NCI-H2196 treated with DMSO at 0.1 percent for 48 hours (cell line): ENCODE results near the gene RNF40.
A peak's percentile ranks its signal among the peaks of the same experiment; 100 is the strongest.
"Not testable (repeated sequence)": the region's sequence is repeated elsewhere in the genome, so short reads cannot be mapped to it uniquely, and the experiment has no call there.

ENCODE experiments used
- DNase-seq: peaks from one replicate; lab custom pipeline; 2025; ENCODE audit not compliant: unreplicated experiment; lab: John Stamatoyannopoulos, UW

Gene RNF40

DNA sequence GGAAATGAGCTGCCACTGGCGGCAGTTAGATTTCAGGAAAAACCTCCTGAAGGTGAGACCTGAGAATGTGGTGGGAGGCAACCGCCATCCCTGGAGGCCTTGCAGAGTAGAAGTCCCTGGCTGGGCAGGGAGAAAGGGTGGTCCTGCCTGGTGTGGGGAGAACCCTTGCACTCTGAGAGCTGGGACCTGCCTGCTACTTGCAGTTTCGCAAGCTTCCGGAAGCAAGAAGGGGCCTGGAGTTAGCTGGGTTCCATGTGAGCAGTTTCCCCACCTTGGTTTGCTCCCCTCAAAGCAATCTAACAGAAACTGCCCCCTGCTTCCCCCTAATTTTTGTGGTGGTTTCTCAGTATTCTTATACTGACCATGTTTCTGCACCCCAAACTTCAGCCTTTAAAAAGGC, 18.4 kb downstream of the RNF40 start:
- no peak for DNase-seq

DNA sequence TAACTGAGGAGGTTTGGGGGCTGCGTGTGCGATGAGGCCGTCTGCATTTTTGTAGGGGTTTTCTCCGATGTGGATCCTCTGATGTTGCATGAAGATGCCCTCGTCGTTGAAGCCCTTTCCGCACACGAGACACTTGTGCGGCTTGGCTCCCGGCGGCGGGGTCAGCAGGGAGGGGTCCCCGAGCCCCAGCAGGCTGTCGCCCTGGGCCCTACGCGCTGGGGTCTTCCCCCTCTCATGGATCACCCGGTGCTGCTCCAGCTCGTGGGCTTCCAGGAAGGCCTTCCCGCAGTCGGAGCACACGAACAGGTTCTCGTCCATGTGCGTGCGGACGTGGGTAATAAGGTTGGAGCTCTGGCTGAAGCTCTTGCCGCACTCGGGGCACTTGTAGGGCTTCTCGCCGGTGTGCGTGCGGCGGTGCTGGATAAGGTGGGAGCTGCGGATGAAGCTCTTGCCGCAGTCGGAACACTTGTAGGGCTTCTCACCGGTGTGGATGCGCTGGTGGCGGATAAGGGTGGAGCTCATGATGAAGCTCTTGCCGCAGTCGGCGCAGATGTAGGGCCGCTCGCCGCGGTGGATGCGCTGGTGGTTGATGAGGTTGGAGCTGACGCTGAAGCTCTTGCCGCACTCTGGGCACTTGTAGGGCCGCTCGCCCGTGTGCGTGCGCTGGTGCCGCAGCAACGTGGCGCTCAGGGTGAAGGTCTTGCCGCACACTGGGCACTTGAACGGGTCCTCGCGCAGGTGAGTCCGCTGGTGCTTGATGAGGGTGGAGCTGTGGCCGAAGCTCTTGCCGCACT, 20.6 kb downstream of the RNF40 start:
- no peak for DNase-seq

DNA sequence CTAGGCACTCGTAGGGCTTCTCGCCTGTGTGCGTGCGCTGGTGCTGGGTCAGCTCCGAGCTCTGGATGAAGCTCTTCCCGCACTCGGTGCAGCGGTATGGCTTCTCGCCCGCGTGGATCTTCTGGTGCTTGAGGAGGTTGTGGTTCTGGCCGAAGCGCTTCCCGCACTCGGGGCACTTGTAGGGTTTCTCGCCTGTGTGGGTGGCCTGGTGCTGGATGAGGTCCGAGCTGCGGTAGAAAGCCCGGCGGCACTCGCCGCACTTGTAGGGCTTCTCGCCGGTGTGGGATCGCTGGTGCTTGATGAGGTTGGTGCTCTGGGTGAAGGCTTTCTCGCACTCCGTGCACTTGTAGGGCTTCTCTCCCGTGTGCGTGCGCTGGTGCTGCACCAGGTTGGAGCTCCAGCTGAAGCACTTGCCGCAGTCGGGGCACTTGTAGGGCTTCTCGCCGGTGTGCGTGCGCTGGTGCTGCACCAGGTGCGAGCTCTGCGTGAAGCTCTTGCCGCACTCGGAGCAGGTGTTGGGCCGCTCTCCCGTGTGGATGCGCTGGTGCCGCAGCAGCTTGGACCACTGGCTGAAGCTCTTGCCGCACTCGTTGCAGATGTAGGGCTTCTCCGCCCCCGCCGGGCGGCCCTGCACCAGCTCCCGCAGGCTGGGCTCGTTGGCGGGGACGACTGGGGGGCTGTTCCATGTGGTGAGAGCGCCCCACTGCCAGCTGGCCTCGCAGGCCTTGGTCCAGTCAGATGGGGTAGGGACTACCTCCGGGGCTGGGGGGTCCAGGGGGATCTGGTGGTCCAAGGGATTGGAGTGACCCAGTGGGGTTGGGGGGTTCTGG, 21.4 kb downstream of the RNF40 start:
- DNase-seq: no peak

DNA sequence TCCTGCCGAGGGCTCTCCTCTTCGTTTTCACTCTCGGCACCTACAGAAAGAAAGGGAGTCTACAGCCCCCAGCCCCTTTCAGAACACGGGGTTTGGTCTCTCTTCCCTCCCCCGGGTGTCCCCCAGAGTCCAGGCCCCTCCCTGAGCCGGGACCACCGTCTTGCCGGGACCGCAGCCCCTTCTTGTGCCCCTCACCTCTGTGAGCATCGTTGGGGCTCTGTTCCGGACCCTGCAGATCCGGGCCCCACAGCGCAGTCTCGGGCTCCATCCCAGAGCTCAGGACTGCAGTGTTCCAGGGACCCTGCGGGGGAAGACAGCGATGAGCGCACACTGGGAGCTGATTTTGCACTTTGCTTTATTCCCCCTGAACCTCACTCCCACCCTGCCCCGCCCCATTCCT, 22.1 kb downstream of the RNF40 start:
- no peak for DNase-seq

DNA sequence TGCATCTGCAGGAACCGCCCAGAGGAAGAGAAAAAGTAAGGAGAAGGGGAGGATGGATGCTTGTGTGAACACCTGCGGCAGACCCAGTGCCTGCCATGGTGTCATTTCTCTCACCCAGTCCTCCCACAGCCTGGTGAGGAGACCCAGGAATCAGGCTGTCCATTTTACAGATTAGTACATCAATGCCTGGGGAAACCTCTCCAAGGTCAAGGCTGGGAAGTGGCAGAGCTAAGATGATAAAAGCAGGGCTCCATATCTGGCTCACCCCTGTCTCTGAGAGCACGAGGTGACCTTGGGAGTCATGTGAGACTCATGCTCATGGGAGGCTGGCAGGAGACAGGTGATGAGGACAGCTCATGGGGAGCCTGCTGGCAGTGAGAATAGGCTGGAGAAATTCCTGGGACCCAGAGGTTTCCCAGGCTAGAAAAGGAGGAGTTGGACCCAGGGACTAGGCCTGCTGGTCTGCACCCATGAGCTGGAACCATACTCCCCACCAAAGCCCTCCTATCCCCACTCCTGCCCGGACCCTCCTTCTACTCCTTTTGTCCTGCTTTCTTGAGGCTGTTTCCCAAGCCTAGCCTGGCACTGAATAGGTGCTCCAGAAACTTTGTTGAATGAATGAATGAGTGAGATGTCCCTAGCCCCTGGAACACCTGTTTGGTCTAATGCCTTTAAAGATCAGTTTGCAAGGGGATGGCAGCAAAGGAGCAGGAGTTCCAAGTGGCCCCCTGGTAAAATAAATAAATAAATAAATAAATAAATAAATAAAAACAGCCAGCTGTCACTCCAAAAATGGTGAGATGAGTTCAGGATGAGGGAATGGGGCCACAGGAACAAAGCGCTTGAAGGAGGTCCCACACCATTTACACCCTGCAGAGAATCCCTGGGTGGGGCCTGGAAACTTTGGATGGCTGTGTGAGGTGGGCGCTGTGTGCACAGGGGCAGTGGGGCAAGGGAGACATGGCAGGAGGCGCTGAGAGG, 23.3 kb downstream of the RNF40 start:
- DNase-seq: no peak

DNA sequence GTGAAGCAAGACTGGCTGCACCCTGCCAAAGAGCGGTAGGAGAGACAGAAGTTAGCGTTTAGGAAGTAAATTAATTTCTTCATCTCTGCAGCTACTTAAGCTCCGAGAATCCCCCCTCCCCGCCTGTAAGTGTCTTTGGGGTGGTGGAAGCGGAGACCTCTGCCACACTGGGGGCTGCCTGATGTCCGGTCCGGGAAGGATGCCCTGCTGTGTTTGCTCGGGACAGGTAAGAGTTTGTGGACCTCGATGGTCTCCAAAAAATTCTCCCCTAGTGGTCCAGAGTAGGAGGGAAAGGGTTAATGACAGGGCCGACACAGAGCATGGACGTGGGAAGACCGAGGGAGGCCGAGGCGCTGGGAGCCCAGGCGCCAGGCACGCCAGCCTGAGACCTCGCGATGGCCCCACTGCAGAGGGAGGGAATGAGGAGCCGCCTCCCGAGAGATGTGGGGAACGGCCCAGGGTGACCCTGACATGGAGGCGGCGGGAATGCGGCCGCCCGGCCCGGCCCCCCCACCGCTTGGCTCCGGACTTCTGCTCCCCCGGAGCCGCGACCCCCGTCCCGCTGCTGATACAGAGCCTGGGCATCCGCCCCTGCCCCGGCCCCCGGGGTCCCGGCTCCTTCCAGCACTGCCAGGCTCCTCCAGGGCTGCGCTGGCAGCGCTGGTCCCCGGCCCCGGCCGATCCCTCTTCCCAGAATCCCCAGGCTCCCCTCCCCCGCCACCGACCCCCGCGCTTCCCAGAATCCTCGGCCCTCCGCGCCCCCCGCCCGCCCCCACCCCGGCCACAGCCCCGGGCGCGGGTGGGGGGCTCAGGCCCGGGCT, 24.2 kb downstream of the RNF40 start:
- no peak for DNase-seq

DNA sequence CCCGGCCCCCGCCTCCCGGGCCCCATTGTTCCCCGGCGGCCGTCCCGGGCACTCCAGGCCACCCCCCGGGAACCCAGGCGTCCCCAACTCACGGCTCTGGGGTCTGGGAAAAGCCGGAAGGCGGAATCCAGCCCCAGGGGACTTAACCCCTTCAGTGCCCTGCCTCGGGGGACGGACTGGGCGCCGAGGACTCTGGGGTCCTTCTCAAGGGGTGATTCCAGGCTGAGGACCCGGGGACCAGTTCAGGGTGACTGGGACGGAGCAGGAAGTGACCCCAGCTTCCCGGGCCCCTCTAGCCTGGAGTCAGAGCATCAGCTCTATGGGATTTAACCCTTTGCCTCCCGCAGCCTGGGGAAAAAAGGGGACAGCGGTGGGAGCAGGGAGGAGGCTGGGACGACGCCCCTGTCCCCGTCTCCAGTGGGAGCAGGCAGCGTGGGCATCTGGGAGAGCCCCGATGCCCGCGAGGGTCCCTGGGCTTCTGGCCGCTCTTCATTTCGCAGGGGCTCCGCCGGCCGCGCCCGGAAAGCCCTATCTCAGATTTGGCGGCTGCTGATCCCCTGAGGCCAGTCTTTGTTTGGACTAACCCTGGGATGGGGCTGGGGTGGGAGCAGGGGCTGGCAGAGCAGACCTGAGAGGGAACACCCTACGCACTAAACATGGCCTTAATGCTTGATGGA, 25.0 kb downstream of the RNF40 start, which contains the start of gene ZNF629:
TSS of gene ZNF629 (minus strand) at position 270 of the 677 bp plus-strand sequence. CDS start 2,723 bp downstream, outside the sequence.
- DNase-seq: peak; percentile 20

DNA sequence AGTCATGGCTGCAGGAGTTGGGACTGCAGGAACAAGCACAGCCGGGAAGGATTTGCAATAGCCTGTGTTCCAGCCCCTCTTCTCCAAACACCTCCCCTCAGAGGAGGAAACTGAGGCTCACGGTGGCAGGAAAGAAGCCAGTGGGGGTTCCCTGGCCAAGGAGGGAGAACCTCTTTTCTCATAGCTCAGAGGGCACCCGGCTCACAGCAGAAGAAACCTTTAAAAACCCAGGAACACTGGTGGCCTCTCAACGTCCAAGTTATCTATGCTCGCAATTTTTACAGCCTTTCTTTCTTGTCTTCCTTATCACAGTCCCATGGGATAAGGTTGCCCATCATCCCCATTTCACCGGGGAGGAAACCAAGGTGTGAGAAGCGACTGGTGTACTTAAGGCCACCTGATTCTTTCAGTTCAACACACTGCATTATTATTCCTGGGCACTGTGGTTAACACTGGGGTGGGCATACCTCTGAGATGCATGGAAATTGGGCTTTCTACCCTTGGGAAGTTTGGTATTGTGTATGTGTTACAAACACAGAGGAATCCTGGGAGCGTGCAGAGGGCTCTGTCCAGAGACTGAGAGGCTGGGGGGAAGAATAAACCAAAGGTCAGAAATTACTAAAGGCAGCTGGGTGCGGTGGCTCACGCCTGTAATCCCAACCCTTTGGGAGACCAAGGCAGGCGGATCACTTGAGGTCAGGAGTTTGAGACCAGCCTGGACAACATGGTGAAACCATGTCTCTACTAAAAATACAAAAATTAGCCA, 25.7 kb downstream of the RNF40 start:
- DNase-seq: no peak

DNA sequence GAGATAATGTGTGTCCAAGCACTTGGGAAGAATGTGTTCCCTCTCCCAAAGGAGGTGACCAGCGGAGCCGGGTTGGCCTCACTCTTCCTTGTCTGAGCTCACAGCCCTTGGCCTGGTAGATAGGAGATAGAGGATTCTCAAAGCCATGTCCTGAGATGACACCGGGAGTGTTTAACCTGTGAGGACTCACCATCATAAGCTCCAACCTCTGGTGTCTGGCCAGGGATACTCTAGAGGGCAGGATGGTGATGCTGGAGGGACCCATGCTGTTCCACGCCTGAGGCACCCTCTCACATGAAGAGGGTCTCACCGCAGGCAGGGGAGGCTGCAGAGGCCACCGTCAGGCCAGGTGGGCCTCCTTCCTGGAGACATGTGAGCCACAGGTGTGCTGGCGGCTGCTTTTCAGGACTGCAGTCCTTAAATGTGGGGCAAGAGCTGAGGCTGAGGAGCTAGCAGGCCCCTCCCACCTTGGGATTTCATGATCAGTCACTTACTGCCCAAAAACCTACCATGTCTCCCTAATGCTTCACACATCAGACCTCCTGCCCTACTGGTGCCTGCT, 31.5 kb downstream of the RNF40 start:
- DNase-seq: no peak

DNA sequence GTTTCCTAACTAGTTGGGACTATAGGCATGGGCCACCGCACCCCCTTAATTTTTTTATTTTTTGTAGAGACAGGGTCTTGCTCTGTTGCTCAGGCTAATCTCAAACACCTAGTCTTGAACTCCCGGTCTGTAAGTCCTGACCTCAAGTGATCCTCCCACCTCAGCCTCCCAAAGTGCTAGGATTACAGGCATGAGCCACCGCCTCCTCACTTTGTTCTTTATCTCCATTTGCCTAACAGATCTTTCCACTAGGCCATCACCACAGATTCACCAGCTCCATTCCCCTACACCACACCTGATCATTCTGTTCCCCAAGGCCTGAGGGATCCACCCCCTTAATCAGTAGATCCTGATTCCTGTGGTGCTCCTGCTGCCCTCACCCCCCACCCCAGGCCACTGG, 32.5 kb downstream of the RNF40 start:
- DNase-seq: no peak

DNA sequence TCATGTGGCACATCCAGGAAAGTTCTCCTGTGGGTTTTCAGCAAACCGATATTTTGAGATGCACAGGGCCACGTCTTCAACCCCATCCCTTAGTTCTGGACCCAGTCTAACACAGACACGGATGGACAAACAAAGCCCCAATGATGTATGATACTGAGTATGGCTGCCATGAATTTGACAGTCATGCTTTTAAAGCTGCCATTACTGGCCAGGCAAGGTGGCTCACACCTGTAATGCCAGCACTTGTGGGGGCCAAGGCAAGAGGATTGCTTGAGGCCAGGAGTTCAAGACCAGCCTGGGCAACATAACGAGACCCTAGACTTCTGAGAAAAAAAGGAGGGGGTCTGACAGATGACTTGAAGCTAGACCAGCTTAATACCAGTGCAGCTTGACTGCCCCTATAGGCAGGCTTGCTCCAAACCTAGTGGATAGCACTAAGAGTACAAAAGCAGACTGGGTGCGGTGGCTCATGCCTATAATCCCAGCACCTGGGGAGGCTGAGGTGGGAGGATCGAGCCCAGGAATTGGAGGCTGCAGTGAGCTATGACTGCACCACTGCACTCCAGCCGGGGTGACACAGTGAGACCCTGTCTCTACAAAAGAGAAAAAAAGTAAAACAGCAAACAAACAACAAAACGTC, 35.7 kb downstream of the RNF40 start:
- no peak for DNase-seq

DNA sequence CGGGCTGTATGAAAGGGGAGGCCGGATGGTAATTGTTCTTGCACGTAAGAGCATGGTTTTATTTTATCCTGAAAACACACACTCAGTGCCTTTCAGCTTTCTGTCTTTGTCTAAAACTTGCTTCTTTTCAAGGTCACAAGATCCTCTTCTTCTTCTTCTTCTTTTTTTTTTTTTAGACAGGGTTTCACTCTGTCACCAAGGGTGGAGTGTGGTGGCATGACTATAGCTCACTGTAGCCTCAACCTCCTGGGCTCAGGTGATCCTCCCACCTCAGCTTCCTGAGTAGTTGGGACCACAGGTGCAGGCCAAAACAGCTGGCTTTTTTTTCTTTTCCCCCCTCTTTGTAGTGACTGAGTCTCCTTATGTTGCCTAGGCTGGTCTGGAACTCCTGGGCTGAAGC, 40.8 kb downstream of the RNF40 start:
- DNase-seq: no peak

DNA sequence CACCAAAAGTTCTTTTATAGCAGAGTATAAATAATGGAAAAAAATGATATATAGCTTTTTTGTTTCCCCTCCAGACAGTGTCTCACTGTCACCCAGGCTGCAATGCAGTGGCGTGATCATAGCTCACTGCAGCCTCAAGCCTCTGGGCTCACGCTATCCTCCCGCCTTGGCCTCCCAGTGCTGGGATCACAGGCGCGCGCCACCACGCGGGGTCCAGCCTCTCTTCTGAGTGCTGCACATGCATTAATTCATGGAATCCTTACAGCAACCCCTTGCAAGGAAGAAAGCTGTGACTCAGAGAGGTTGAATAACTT, 42.9 kb downstream of the RNF40 start:
- DNase-seq: no peak

DNA sequence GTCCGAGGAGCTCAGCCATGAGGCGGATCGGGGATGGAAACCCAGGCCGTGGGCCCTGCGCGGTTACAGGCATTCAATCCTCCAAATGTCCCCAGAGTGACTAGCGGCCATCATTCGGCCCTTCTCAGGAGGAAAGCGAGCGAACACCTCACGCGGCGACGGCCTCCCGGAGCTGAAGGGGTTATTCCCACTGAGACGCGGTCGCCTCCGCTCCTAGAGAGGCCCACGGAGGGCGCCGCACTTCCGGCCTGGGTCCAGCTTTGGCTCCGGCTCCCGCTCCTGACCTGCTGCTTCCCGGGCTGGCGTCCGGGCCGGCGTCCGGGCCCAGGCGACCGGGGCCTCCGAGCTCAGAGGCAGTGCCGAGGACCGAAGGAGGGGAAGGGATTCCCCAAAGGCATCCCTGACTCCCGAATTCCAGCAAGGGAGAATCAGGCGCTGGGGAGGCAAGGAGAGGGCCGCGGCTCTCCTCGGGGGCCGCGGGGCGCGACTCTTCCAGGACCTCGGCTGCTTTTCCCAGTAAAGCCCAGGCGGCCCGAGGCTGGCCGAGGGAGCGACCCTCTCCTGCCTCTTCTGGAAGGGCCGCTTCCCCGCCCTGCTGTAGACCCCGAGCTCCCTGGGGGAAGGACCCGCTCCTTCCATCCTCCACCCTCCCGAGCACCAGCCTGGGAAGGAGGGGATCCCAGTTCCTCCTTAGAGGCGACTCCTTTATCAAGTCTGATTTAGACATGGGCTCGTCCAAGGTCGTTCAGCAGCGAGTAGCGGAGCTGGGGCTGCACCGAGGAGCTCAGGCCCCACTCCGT, 43.4 kb downstream of the RNF40 start:
- peak; percentile 73 for DNase-seq

DNA sequence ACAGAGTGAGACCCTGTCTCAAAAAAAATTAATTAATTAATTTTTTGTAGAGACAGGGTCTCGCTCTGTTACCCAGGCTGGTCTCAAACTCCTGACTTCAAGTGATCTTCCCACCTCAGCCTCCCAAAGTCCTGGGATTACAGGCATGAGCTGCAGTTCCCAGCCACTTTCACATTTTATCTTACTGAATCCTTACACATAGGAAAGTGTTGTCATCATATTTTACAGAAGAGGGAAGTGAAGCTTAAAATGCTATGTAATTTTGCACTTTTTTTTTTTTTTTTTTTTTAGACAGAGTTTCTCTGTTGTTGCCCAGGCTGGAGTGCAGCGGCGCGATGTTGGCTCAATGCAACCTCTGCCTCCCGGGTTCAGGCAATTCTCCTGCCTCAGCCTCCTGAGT, 46.0 kb downstream of the RNF40 start:
- no peak for DNase-seq

DNA sequence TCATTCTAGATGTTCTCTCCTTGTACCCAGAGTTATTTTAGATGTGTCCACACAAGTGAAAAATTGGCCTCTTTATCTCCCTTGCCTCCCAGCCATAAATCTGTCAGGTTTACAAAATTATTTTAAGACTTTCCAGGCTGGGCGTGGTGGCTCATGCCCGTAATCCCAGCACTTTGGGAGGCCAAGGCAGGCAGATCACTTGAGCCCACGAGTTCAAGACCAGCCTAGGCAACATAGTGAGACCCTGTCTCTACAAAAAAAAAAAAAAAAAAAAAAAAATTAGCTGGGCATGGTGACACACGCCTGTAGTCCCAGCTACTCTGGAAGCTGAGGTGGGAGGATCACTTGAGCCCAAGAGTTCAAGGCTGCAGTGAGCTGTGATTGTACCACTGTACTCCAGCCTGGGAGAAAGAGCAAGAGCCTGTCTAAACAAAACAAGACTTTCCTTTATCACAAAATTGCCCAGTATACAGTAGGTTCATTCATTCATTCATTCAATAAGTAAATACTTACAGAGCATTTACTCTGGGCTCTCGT, 46.8 kb downstream of the RNF40 start:
- DNase-seq: not testable (repeated sequence)

DNA sequence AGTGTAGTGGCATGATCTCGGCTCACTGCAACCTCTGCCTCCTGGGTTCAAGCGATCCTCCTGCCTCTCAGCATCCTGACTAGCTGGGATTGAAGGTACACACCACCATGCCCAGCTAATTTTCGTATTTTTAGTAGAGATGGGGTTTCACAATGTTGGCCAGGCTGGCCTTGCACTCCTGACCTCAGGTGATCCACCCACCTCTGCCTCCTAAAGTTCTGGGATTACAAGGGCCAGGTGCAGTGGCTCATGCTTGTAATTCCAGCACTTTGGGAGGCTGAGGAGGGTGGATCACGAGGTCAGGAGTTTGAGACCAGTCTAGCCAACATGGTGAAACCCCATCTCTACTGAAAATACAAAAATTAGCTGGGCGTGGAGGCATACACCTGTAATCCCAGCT, 47.6 kb downstream of the RNF40 start:
- not testable (repeated sequence) for DNase-seq
